Measurements from ENCODE around the gene ANAPC2.
A peak's percentile ranks its signal among the peaks of the same experiment; 100 is the strongest.
"Not testable (repeated sequence)": the region's sequence is repeated elsewhere in the genome, so short reads cannot be mapped to it uniquely, and the experiment has no call there.

Gene ANAPC2

GRCh38 chr9:137136881-137137607 is 51.3 kb downstream of the ANAPC2 start:
- peaks cover 0 to 87% of the 10 kb centered on the region in 2 donors for H3K27me3 ChIP-seq

GRCh38 chr9:137136261-137136880 is 52.0 kb downstream of the ANAPC2 start:
- DNase-seq: no peak
- Histone ChIP-seq H3K27me3 (peaks cover 0 to 82% of the 10 kb centered on the region in 2 donors), H3K36me3 (no peaks in the 10 kb centered on the region), H3K4me3 (no peak overlapping the region), H3K27ac (no peak overlapping the region), H3K4me1 (peaks cover 0 to 9% (median 5%) of the 10 kb centered on the region in 4 donors), H3K9me3 (no peaks in the 10 kb centered on the region)
- intact Hi-C loops (cut with DNase I; ENCODE audit: low total_unique reads): no loop called here
- TF ChIP-seq CTCF (IDR thresholded peaks at IDR 0.05): no peak

More at GRCh38 chr9:137136881-137137607, 51.3 kb downstream of the ANAPC2 start:
- DNase-seq: no peak
- Histone ChIP-seq H3K4me3 (no peak overlapping the region), H3K36me3 (no peaks in the 10 kb centered on the region), H3K9me3 (no peaks in the 10 kb centered on the region), H3K4me1 (peaks cover 0 to 9% (median 5%) of the 10 kb centered on the region in 4 donors), H3K27ac (no peak overlapping the region)
- TF ChIP-seq CTCF (IDR thresholded peaks at IDR 0.05): no peak
- intact Hi-C loops (cut with DNase I; ENCODE audit: low total_unique reads): no loop called here

GRCh38 chr9:137135154-137135553 is 53.2 kb downstream of the ANAPC2 start:
- H3K36me3 ChIP-seq; DNase-seq; H3K4me3 ChIP-seq; H3K27ac ChIP-seq; H3K9me3 ChIP-seq; intact Hi-C loops (cut with DNase I; ENCODE audit: low total_unique reads): not testable (repeated sequence)
- Histone ChIP-seq H3K4me1 (peaks cover 0 to 13% (median 6%) of the 10 kb centered on the region in 4 donors), H3K27me3 (peaks cover 0 to 80% of the 10 kb centered on the region in 2 donors)

- H3K27me3 ChIP-seq: peaks cover 0 to 80% of the 10 kb centered on the region in 2 donors
- no peaks in the 10 kb centered on the region for H3K36me3 ChIP-seq
- no peak for TF ChIP-seq CTCF (IDR thresholded peaks at IDR 0.05)
- intact Hi-C loops (cut with DNase I; ENCODE audit: low total_unique reads): no loop called here
- H3K4me3 ChIP-seq: no peak overlapping the region
- peaks cover 0 to 9% (median 8%) of the 10 kb centered on the region in 3 donors for H3K9me3 ChIP-seq
- H3K27ac ChIP-seq: no peak overlapping the region
- peaks cover 0 to 20% (median 14%) of the 10 kb centered on the region in 4 donors for H3K4me1 ChIP-seq
- no peak for DNase-seq
These were observed 54.2 kb downstream of the ANAPC2 start for GRCh38 chr9:137134191-137134590.

DNA sequence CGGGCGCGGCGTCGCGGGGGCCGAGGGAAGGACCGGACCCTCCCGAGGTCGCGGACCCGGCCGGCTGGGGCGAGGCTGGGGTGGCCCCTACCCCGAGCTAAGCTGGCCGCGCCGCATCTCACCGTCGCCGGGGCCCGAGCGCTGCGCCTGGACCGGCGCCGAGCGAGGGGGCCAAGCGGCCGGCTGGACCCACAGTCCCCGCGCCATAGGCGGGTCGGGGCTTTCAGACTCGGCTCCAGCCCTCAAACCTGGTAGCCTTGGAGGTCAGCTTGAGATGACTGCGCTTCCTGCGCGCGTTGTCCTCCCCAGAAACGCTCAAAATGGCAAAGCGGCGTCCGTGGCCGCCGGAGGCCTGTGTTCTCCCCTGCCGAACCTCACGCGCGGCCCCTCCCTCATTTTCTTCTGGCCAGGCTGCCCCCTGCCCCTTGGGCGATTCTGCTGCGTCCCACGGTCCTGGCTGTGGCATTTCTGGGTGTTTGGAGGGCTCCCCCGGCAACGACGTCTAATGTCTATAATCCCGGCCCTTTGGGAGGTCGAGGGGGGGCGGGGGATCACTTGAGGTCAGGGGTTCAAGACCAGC is 58.1 kb downstream of the ANAPC2 start:
- Histone ChIP-seq H3K27ac (no peak overlapping the region), H3K9me3 (peaks cover 0 to 9% (median 8%) of the 10 kb centered on the region in 3 donors), H3K27me3 (peaks cover 0 to 55% of the 10 kb centered on the region in 2 donors), H3K4me3 (peak overlapping the region; percentile 51 to 60), H3K4me1 (peaks cover 0 to 32% (median 19%) of the 10 kb centered on the region in 4 donors), H3K36me3 (no peaks in the 10 kb centered on the region)
- no peak for TF ChIP-seq CTCF (IDR thresholded peaks at IDR 0.05)
- no peak for DNase-seq
- intact Hi-C loops (cut with DNase I; ENCODE audit: low total_unique reads): no loop called here
